Heart right ventricle (tissue), 16 donors: Measurements from ENCODE around the gene PDE9A. TPM values are rescaled to one million over a fixed set of nuclear protein-coding genes. Genes with fewer than 3 reads are reported as not detected.

Experiments
- ATAC-seq, 8 donors: fragments of 200-7000 bp; cut with Tn5 transposase; one replicate each; pipeline ENCODE4 v1.9.1; 2020; ENCODE audit warnings: mild to moderate bottlenecking in 8 of 8, moderate library complexity in 8 of 8, moderate number of reproducible peaks in 1 of 8
- DNase-seq, 2 donors: peaks; one replicate each; pipeline ENCODE4 v3.0.0-alpha.2; 2020
- H3K27ac ChIP-seq, 10 donors: fragments of 200-600 bp; sonication (generic) in 2 of 10; one replicate each; pipeline versions ENCODE4 v1.5.0 to v1.8.0; 2020 to 2022; ENCODE audit warnings: mild to moderate bottlenecking in 3 of 10
- H3K27me3 ChIP-seq, 7 donors: fragments of 200-600 bp; one replicate each; pipeline ENCODE4 v1.8.0; 2021 to 2022; ENCODE audit warnings: mild to moderate bottlenecking in 2 of 7
- H3K36me3 ChIP-seq, 9 donors: fragments of 200-600 bp; sonication (generic) in 1 of 9; one replicate each; pipeline versions ENCODE4 v1.5.0 to v1.8.0; 2020 to 2022; ENCODE audit warnings: mild to moderate bottlenecking in 2 of 9
- H3K4me1 ChIP-seq, 9 donors: fragments of 200-600 bp; sonication (generic) in 1 of 9; one replicate each; pipeline versions ENCODE4 v1.5.0 to v1.8.0; 2020 to 2022; ENCODE audit warnings: mild to moderate bottlenecking in 4 of 9
- H3K4me3 ChIP-seq, 10 donors: fragments of 200-600 bp; sonication (generic) in 2 of 10; one replicate each; pipeline versions ENCODE4 v1.5.0 to v1.8.0; 2020 to 2022; ENCODE audit warnings: mild to moderate bottlenecking in 7 of 10, moderate library complexity in 2 of 10
- H3K9me3 ChIP-seq, 11 donors: fragments of 200-600 bp in 10 of 11; sonication (generic) in 2 of 11; one replicate each; pipeline versions ENCODE4 v1.5.0 to v1.8.0; 2013 to 2022; ENCODE audit warnings: mild to moderate bottlenecking in 2 of 11, control low read depth in 1 of 11, moderate library complexity in 1 of 11
- CTCF ChIP-seq, 9 donors: fragments of 200-600 bp; sonication (generic) in 2 of 9; IDR thresholded peaks; one replicate each; pipeline versions ENCODE4 v1.5.0 to v1.8.0; 2021 to 2022; ENCODE audit warnings: antibody characterized with exemption in 9 of 9, mild to moderate bottlenecking in 5 of 9, moderate library complexity in 1 of 9
- WGBS, 2 donors: extraction: QIAGEN DNeasy Blood & Tissue Kit; methylation state at CpG; one replicate each; pipeline ENCODE4 v1.1.7; 2013; ENCODE audit warnings: inconsistent platforms in 1 of 2; 5-methylcytosine and 5-hydroxymethylcytosine counted together
- intact Hi-C, 10 donors: fragments of 100-400 bp; cut with DNase I; formaldehyde crosslinking; loops; one replicate each; pipeline versions ENCODE4 v1.11.1 to v1.14.2; 2022
- polyA plus RNA-seq, 2 donors: library from polyadenylated mRNA; stranded (reverse); fragments of 200-250 nt; gene quantifications; one replicate each; pipeline ENCODE4 v1.2.3, GENCODE V29; 2013
- total RNA-seq, 10 donors: library from RNA; stranded (reverse); fragmentation: NEBNext Ultra II Directional in 3 of 10; extraction: Animal tissue kit (Norgen Biotek cat#: 25700) in 3 of 10; gene quantifications; one replicate each; pipeline versions ENCODE4 v1.2.1 to v1.2.4, GENCODE V29; 2021 to 2023
- donor health status: Arrhythmogenic right ventricular cardiomyopathy.
- donor health status: ischemic (EF 13 %, LVEDD 7.1; RV severe dilation, severe dysfunction).
- donor health status: healthy with polysubstance abuse.
- donor health status: DM: no; HTN: yes; CAD: no.
- donor health status: DM: no; HTN: no; CAD: no.
- donor health status: ischemic (EF 25% LVEDD 6.9; RV normal size, moderate dysfunction).
- donor health status: ischemic (EF 25% LVEDD 5.7; RV mildly dilated, moderate dysfunction).
- donor health status: healthy.
- donor health status: DM: yes; HTN: yes; CAD: no.
- donor health status: Ischemic cardiomyopathy.
- donor health status: ischemic (EF 35%, LVEDD 5.7; RV mildly dilated, moderate dysfunction).
- donor health status: nonischemic (EF 11% LVEDD 7.7; RV severe dilation, severe dysfunction).
- donor health status: DM: yes; HTN: yes; CAD: no.
- donor health status: PGD.
- donor health status: ischemic (EF 29% LVEDD 5.4; RV normal size, mild dysfunction).
- donor health status: nonischemic (EF 23%, LVEDD 6.1; RV moderate dilation, normal function).

The PDE9A gene
- total and polyA plus RNA-seq, 12 donors: 1.2 to 7.0 (median 2.2) TPM

- Histone ChIP-seq H3K27me3 (peaks cover 11 to 62% (median 51%) of the 10 kb centered on the region in 7 donors), H3K9me3 (peaks cover 0 to 13% (median 5%) of the 10 kb centered on the region in 11 donors), H3K27ac (no peak overlapping the region), H3K4me1 (peaks cover 0 to 11% (median 0%) of the 10 kb centered on the region in 9 donors), H3K4me3 (no peak overlapping the region), H3K36me3 (no peaks in the 10 kb centered on the region)
- 71 to 78% methylated on average over 21 of the region's 21 CpGs for WGBS, 2 donors
- peak in 1 of 8 donors; percentile 44 for ATAC-seq
- no peak for DNase-seq
- TF ChIP-seq CTCF (IDR thresholded peaks at IDR 0.05): no peak
- intact Hi-C loops: no loop called here
Observed at GRCh38 chr21:42616941-42617340, 36.5 kb upstream of the PDE9A start.

GRCh38 chr21:42617486-42617885, 35.9 kb upstream of the PDE9A start:
- Histone ChIP-seq H3K27me3 (peaks cover 11 to 65% (median 55%) of the 10 kb centered on the region in 7 donors), H3K4me1 (peaks cover 0 to 11% (median 0%) of the 10 kb centered on the region in 9 donors), H3K4me3 (no peak overlapping the region), H3K9me3 (peaks cover 0 to 8% (median 0%) of the 10 kb centered on the region in 11 donors), H3K27ac (no peak overlapping the region), H3K36me3 (no peaks in the 10 kb centered on the region)
- no peak for DNase-seq
- WGBS, 2 donors: 52 to 54% methylated on average over 23 of the region's 23 CpGs
- ATAC-seq: peak in 1 of 8 donors; percentile 42
- intact Hi-C loops: no loop called here
- TF ChIP-seq CTCF (IDR thresholded peaks at IDR 0.05): no peak

- no peak for TF ChIP-seq CTCF (IDR thresholded peaks at IDR 0.05)
- DNase-seq (no peak), ATAC-seq (no peak)
- H3K4me1 ChIP-seq: peaks cover 0 to 11% (median 0%) of the 10 kb centered on the region in 9 donors
- H3K4me3 ChIP-seq: no peak overlapping the region
- intact Hi-C loops: no loop called here
- WGBS, 2 donors: 60% methylated on average over 3 of the region's 3 CpGs
- H3K9me3 ChIP-seq: no peaks in the 10 kb centered on the region
- peaks cover 11 to 71% (median 59%) of the 10 kb centered on the region in 7 donors for H3K27me3 ChIP-seq
- no peaks in the 10 kb centered on the region for H3K36me3 ChIP-seq
- no peak overlapping the region for H3K27ac ChIP-seq
Observed at GRCh38 chr21:42618707-42619102, 34.7 kb upstream of the PDE9A start.

- Histone ChIP-seq H3K9me3 (no peaks in the 10 kb centered on the region), H3K4me3 (no peak overlapping the region), H3K36me3 (no peaks in the 10 kb centered on the region), H3K27me3 (peaks cover 11 to 72% (median 60%) of the 10 kb centered on the region in 7 donors), H3K27ac (no peak overlapping the region), H3K4me1 (peaks cover 0 to 11% (median 0%) of the 10 kb centered on the region in 9 donors)
- TF ChIP-seq CTCF (IDR thresholded peaks at IDR 0.05): no peak
- intact Hi-C loops: no loop called here
- 53 to 61% methylated on average over 7 of the region's 7 CpGs for WGBS, 2 donors
- no peak for ATAC-seq
- no peak for DNase-seq
Observed at GRCh38 chr21:42619166-42619565, 34.3 kb upstream of the PDE9A start.
